Activated naive CD4-positive, alpha-beta T cell (primary cell): ENCODE results near the gene ZNF662.
"Not testable (repeated sequence)": the region's sequence is repeated elsewhere in the genome, so short reads cannot be mapped to it uniquely, and the experiment has no call there.

Experiments used
- DNase-seq, 4 experiments: peaks; one replicate each; lab custom pipeline; 2025; lab: John Stamatoyannopoulos, UW

Gene ZNF662

GRCh38 chr3:42906070-42906847, at the start of gene ZNF662:
Gene ZNF662, plus strand, starts transcription at chr3:42906142. Its CDS starts 1,973 bp downstream, at chr3:42908115.
- DNase-seq = peak in 1 of 4 experiments; percentile 22

GRCh38 chr3:42856544-42856943, 49.4 kb upstream of the ZNF662 start:
- no peak for DNase-seq

DNA sequence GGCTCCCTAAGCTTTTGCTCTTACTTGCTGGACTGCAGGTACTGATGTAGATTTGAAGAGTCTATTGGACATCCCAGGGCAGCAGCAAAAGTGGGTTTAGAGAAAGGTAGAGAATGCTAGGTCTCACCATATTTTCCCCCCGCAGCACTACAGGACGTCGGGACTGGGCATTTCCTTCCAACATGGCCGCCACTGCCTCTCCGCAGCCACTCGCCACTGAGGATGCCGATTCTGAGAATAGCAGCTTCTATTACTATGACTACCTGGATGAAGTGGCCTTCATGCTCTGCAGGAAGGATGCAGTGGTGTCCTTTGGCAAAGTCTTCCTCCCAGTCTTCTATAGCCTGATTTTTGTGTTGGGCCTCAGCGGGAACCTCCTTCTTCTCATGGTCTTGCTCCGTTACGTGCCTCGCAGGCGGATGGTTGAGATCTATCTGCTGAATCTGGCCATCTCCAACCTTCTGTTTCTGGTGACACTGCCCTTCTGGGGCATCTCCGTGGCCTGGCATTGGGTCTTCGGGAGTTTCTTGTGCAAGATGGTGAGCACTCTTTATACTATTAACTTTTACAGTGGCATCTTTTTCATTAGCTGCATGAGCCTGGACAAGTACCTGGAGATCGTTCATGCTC, 41.5 kb upstream of the ZNF662 start:
- DNase-seq = no peak

DNA sequence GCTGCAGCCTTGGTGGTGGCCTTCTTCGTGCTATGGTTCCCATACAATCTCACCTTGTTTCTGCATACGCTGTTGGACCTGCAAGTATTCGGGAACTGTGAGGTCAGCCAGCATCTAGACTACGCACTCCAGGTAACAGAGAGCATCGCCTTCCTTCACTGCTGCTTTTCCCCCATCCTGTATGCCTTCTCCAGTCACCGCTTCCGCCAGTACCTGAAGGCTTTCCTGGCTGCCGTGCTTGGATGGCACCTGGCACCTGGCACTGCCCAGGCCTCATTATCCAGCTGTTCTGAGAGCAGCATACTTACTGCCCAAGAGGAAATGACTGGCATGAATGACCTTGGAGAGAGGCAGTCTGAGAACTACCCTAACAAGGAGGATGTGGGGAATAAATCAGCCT, 40.7 kb upstream of the ZNF662 start:
- DNase-seq = no peak

GRCh38 chr3:42867138-42867537, 38.8 kb upstream of the ZNF662 start:
- no peak for DNase-seq

DNA sequence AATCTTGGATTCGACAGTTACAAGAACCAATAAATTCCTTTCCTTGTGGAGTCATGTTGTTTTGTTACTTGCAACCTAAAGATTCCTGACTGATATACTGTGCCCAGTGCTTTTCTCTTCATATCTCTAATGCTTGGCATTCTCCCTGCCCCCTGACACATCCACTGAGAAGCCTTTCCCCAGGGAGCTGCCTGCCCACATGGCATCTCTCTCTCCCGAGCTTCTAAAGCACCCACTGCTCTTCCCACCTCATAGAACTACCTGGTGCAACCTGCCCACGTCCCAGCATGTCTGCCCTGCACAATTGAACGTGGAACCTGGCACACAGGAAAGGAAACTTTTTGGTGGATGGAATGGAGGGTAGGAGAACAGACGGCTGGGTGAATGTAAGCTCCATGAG, 37.1 kb upstream of the ZNF662 start:
- no peak for DNase-seq

DNA sequence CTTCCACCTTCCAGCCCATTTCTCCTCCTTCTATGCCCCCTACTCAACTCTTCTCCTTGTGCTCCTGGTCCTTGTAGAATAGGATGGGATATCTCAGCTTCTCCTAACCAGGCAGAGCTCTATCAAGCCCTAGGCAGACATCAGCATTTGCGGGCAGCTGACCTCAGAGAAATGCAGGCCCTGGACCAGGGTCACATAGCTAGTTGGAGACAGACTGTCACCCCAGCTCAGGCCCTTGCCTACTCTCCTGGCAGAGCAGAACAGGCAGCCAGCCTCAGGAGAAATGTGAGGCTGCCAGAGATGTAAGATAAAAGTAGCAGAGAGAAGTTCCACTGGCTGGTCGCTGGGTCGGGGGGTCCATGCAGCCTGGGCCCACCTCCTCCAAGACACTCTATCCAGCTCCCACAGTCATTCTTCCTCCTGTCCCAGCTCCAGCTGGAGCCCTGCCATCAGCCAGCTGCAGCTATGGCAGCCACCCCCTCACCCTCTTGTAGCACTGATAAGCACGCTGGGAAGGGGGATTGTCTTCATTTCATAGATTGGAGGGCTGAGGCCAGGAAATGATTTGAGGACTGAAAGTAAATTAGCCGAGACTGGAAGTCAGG, 34.2 kb upstream of the ZNF662 start:
- no peak for DNase-seq

DNA sequence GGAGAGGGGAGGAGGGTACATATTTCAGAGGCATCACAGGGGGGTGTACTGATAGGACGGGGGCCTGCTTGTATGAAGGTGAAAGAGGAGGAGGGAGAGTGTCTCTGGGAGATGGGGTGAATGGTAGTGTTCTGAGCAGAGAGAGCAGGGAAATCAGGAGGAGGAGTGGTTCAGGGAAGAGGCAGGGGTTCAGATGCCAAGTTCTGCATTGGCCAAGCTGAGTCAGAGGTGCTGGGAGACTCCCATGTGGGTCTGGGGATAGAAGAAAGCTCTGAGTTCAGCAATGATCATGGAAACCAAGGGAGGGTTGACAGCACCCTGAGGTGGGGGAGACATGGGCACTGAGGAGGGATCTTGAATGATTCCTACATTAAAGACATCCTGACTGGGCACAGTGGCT, 33.2 kb upstream of the ZNF662 start:
- DNase-seq = no peak

DNA sequence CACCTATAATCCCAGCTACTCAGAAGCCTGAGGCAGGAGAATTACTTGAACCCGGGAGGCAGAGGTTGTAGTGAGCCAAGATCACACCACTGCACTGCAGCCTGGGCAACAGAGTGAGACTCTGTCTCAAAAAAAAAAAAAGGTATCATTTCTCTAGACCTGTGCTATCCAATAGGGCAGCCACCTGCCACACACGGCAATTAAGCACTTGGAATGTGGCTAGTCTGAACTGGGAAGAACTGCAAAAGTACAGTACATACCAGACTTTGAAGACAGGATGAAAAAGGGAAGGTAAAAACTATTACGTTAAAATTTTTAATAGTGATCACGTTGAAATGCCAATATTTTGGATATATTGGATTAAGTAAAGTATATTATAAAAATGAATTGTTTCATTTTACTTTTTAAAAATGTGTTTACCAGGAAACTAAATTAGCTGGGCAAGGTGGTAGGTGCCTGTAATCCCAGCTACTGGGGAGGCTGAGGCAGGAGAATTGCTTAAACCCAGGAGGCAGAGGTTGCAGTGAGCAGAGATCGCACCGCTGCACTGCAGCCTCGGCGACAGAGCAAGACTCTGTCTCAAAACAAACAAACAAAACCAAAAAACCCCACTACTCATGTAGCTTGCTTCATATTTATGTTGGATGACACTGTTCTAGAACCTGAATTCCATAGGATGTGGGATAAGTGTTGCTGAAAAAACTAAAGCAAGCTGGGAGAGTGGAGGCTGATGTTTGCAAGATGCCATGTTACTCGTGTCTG, 32.5 kb upstream of the ZNF662 start:
- DNase-seq = no peak

- no peak for DNase-seq
Observed at GRCh38 chr3:42874749-42875148, 31.2 kb upstream of the ZNF662 start.

DNA sequence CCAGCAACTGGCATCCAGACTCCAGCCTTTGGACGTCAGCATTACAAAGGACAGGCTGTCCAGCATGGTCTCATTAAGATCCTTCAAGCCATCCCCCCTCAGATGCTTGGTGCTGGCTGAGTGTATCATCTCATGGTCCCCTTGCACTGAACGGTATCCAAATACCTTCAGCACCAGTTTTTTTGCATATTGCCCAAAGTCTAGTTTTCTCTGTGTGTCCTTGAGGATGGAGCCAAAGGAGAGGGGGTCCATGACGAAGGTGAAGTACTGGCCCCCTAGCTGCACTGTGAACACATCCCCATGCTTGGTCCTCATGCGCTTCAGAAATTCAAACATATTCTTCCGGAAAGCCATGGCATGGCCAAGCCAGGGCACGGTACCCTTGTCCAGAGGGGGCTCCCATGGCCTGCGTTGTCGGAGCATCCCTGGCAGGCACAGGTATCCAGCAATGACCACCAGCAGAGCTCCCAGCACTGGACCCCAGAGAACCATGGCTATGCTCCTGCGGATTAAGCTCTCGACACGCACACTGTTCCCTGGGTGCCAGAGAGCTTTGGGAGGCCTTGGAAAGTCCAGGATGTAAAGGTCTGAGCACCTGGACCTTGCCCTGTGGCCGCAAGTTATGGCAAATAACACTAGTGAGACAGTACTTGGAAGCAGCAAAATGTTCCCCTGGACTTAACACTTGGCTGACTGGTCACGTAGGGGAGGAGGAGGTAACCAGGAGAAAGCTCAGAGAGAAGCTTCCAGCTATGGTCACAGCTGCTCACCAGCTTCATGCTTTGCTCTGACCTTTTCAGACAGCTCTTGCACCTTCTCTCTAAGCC, 30.4 kb upstream of the ZNF662 start, which contains the start of gene CYP8B1:
Gene CYP8B1, minus strand, starts transcription at position 555 of the 827 bp plus-strand sequence. Its CDS starts 63 bp downstream, at position 492.
- no peak for DNase-seq

- no peak for DNase-seq
Observed at GRCh38 chr3:42876401-42876800, 29.5 kb upstream of the ZNF662 start.

- DNase-seq = no peak
Observed at GRCh38 chr3:42876940-42877720, 28.8 kb upstream of the ZNF662 start.

- DNase-seq = no peak
Observed at GRCh38 chr3:42877881-42878280, 28.1 kb upstream of the ZNF662 start.

DNA sequence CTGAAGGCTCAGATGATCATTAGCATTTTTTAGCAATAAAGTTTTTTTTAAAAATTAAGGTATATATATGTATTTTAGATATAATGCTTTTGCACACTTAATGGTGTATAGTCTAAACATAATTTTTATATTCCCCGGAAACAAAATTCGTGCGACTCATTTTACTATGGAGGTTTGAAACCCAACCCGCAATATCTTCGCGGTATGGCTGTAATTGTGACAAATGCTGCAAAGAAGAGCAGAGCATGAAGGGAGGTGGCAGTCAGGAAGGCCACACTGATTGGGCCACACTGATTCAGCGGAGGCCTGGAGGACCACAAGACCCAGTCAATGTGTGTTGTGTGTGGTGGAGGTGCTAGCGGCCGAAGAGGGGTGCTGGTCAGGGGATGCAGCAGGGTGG, 25.8 kb upstream of the ZNF662 start:
- DNase-seq = no peak

- peak; percentile 58 to 81 (median 66) for DNase-seq
Observed at GRCh38 chr3:42880601-42881451, 25.1 kb upstream of the ZNF662 start.

DNA sequence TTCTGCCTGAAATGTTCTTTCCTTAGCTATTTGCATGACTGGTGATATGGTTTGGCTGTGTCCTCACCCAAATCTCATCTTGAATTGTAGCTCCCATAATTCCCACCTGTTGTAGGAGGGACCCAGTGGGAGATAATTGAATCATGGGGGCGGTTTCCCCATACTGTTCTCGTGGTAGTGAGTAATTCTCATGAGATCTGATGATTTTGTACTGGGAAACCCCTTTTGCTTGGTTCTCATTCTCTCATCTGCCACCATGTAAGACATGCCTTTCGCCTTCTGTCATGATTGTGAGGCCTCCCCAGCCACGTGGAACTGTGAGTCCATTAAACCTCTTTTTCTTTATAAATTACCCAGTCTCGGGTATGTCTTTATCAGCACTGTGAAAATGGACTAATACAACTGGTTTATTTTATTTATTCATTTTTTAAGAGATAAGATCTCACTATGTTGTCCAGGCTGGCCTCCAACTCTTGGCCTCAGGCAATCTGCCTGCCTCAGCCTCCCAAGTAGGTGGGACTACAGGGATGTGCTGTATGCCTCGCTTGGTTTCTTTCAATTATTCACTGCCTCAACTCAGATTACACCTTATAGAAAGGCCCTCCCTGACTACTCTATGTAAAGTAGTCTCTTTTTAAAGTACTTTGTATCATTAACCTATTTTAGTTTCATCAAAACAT, 22.6 kb upstream of the ZNF662 start:
- DNase-seq = not testable (repeated sequence)

- DNase-seq = no peak
Observed at GRCh38 chr3:42884324-42884723, 21.6 kb upstream of the ZNF662 start.

DNA sequence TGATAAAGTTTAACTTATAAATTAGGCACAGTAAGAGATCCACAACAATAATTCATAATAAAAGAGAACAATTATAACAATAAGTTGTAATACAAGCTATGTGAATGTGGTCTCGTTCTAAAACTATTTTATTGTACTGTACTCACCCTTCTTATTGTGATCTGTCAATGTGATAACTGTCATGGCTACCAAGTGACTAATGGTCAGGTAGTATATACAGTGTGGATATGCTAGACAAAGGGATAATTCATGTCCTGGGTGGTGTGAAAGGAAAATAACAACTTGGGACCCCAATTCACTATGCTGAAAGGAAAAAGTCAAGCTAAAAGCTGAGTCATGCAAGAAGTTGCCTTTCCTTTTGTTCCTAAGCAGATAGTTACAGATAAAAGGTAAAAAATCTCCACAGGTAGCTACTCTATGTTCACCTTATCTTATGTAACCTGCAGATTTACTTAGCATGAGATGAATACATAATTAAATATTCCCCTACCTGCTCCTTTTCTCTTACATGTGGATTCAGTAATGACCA, 19.6 kb upstream of the ZNF662 start:
- no peak for DNase-seq
